IMR-90 (cell line): ENCODE data around the gene ZCWPW1. TPM values are rescaled to one million over a fixed set of nuclear protein-coding genes. Genes with fewer than 3 reads are reported as not detected.

Experiments
- ATAC-seq: fragments of 200-7000 bp; cut with Tn5 transposase; 2 replicates; pipeline ENCODE4 v1.9.1; 2020; ENCODE audit warnings: low read depth, mild to moderate bottlenecking, moderate library complexity
- BruUV-seq: library from RNA; stranded (reverse); fragments of 400-500 nt; replicated peaks from 2 replicates; lab custom pipeline; 2021; lab: Mats Ljungman, UMichigan
- CTCF ChIA-PET: fragments of 300-600 bp; formaldehyde crosslinking; extraction: SDS; loops from one replicate; lab custom pipeline; 2021; ENCODE audit warnings: antibody characterized with exemption; lab: Yijun Ruan, JAX
- POLR2A ChIA-PET: fragments of 300-600 bp; sonication (Branson Sonifier 250); formaldehyde crosslinking; loops from one replicate; lab custom pipeline; 2022; ENCODE audit warnings: antibody characterized with exemption; ENCODE audit not compliant: unreplicated experiment; lab: Charles Lee
- DNase-seq: peaks from one replicate; pipeline ENCODE4 v3.0.0; 2013
- H2AFZ ChIP-seq: replicated peaks from 2 replicates; pipeline ENCODE3; 2013; ENCODE audit warnings: low read length, mild to moderate bottlenecking; ENCODE audit not compliant: poor library complexity
- H2AK5ac ChIP-seq: 2 replicates; pipeline ENCODE4 v1.6.1; 2013; ENCODE audit warnings: low read depth, low read length, inconsistent platforms
- H2AK9ac ChIP-seq: replicated peaks from 2 replicates; pipeline ENCODE3; 2013; ENCODE audit warnings: mild to moderate bottlenecking, low read depth, low read length, moderate library complexity; ENCODE audit not compliant: poor library complexity
- H2BK120ac ChIP-seq: 2 replicates; pipeline ENCODE4 v1.6.1; 2013; ENCODE audit warnings: low read depth, low read length, inconsistent platforms
- H2BK15ac ChIP-seq: 3 replicates; pipeline ENCODE4 v1.6.1; 2013; ENCODE audit warnings: low read depth, low read length, inconsistent platforms
- H2BK20ac ChIP-seq: 2 replicates; pipeline ENCODE4 v1.6.1; 2013; ENCODE audit warnings: low read depth, mild to moderate bottlenecking, inconsistent platforms, low read length, moderate library complexity
- H2BK5ac ChIP-seq: 2 replicates; pipeline ENCODE4 v1.6.1; 2013; ENCODE audit warnings: mild to moderate bottlenecking, low read depth, low read length, inconsistent platforms; ENCODE audit not compliant: poor library complexity, severe bottlenecking
- H3K14ac ChIP-seq: replicated peaks from 2 replicates; pipeline ENCODE4 v1.6.1; 2013; ENCODE audit warnings: low read depth, low read length, inconsistent platforms
- H3K18ac ChIP-seq: 2 replicates; pipeline ENCODE4 v1.6.1; 2013; ENCODE audit warnings: low read depth, low read length, control low read depth
- H3K23ac ChIP-seq: 2 replicates; pipeline ENCODE4 v1.6.1; 2013; ENCODE audit warnings: low read depth, low read length, inconsistent platforms
- H3K27ac ChIP-seq: 2 replicates; pipeline ENCODE4 v1.5.1; 2013; ENCODE audit warnings: mild to moderate bottlenecking, control low read depth, low read length; ENCODE audit not compliant: insufficient read depth
- H3K27me3 ChIP-seq: 2 replicates; pipeline ENCODE4 v1.6.1; 2013; ENCODE audit warnings: low read length; ENCODE audit not compliant: control insufficient read depth, insufficient read depth
- H3K36me3 ChIP-seq: 2 replicates; pipeline ENCODE4 v1.6.1; 2013; ENCODE audit warnings: low read length, mixed read lengths; ENCODE audit not compliant: control insufficient read depth, insufficient read depth
- H3K4ac ChIP-seq: 2 replicates; pipeline ENCODE4 v1.6.1; 2013; ENCODE audit warnings: low read depth, low read length, inconsistent platforms
- H3K4me1 ChIP-seq: 2 replicates; pipeline ENCODE4 v1.6.1; 2013; ENCODE audit warnings: low read length, mixed read lengths; ENCODE audit not compliant: control insufficient read depth, insufficient read depth
- H3K4me2 ChIP-seq: 2 replicates; pipeline ENCODE4 v1.6.1; 2013; ENCODE audit warnings: low read depth, mild to moderate bottlenecking, control low read depth, low read length, moderate library complexity
- H3K4me3 ChIP-seq: 2 replicates; pipeline ENCODE4 v1.5.1; 2013; ENCODE audit warnings: low read depth, mild to moderate bottlenecking, control low read depth, low read length, moderate library complexity; ENCODE audit not compliant: insufficient read depth
- H3K56ac ChIP-seq: 2 replicates; pipeline ENCODE4 v1.6.1; 2013; ENCODE audit warnings: low read length, inconsistent platforms; ENCODE audit not compliant: insufficient read depth; ENCODE audit errors: extremely low read depth
- H3K79me1 ChIP-seq, 2 experiments: 2 replicates each; pipeline ENCODE4 v1.6.1; 2013; ENCODE audit warnings: low read length in 2 of 2, inconsistent platforms in 1 of 2, low read depth in 1 of 2
- H3K9ac ChIP-seq: 2 replicates; pipeline ENCODE4 v1.6.1; 2013; ENCODE audit warnings: low read depth, low read length, control low read depth
- H3K9me1 ChIP-seq: 2 replicates; pipeline ENCODE4 v1.6.1; 2013; ENCODE audit warnings: low read length, inconsistent platforms; ENCODE audit not compliant: insufficient read depth
- H3K9me3 ChIP-seq: 2 replicates; pipeline ENCODE4 v1.6.1; 2013; ENCODE audit warnings: low read length; ENCODE audit not compliant: control insufficient read depth, insufficient read depth
- H4K20me1 ChIP-seq: 2 replicates; pipeline ENCODE4 v1.6.1; 2013; ENCODE audit warnings: low read length, inconsistent platforms; ENCODE audit not compliant: insufficient read depth
- H4K5ac ChIP-seq: 2 replicates; pipeline ENCODE4 v1.6.1; 2013; ENCODE audit warnings: mild to moderate bottlenecking, low read depth, low read length, control low read depth
- H4K8ac ChIP-seq, 2 experiments: 2 replicates each; pipeline ENCODE4 v1.6.1; 2013; ENCODE audit warnings: low read depth in 2 of 2, low read length in 2 of 2, control low read depth in 1 of 2, inconsistent platforms in 1 of 2
- H4K91ac ChIP-seq: 2 replicates; pipeline ENCODE4 v1.6.1; 2013; ENCODE audit warnings: low read depth, low read length, inconsistent platforms; ENCODE audit not compliant: insufficient read depth
- BHLHE40 ChIP-seq: fragments of 150-350 bp; IDR thresholded peaks from 2 replicates; pipeline ENCODE4 v1.6.1; 2016; ENCODE audit warnings: mild to moderate bottlenecking, low read depth, low read length
- CEBPB ChIP-seq: IDR thresholded peaks from 2 replicates; pipeline ENCODE4 v1.6.1; 2012; ENCODE audit warnings: low read depth, low read length, improper control_type of control experiment
- CTCF ChIP-seq: conservative IDR thresholded peaks from 2 replicates; pipeline ENCODE4 v1.5.1; 2012; ENCODE audit warnings: mild to moderate bottlenecking, low read depth, low read length, improper control_type of control experiment
- ELK1 ChIP-seq: fragments of 150-350 bp; IDR thresholded peaks from 2 replicates; pipeline ENCODE4 v1.6.1; 2016; ENCODE audit warnings: low read depth, mild to moderate bottlenecking, low read length, moderate library complexity, borderline replicate concordance
- FOS ChIP-seq: fragments of 150-350 bp; IDR thresholded peaks from 2 replicates; pipeline ENCODE4 v1.6.1; 2016; ENCODE audit warnings: low read depth, low read length
- MAZ ChIP-seq: IDR thresholded peaks from 2 replicates; pipeline ENCODE4 v1.6.1; 2012; ENCODE audit warnings: low read depth, mild to moderate bottlenecking, low read length, improper control_type of control experiment, moderate library complexity, borderline replicate concordance
- MXI1 ChIP-seq: IDR thresholded peaks from 2 replicates; pipeline ENCODE4 v1.6.1; 2012; ENCODE audit warnings: low read depth, mild to moderate bottlenecking, low read length, moderate library complexity, borderline replicate concordance
- POLR2A ChIP-seq: IDR thresholded peaks from 2 replicates; pipeline ENCODE4 v1.6.1; 2012; ENCODE audit warnings: mild to moderate bottlenecking, low read depth, low read length
- RAD21 ChIP-seq: IDR thresholded peaks from 2 replicates; pipeline ENCODE4 v1.6.1; 2012; ENCODE audit warnings: low read length, improper control_type of control experiment
- RCOR1 ChIP-seq: IDR thresholded peaks from 2 replicates; pipeline ENCODE4 v1.6.1; 2012; ENCODE audit warnings: mild to moderate bottlenecking, low read length, improper control_type of control experiment; ENCODE audit not compliant: insufficient replicate concordance
- RFX5 ChIP-seq: IDR thresholded peaks from 2 replicates; pipeline ENCODE4 v1.8.0; 2012; ENCODE audit warnings: low read depth, mild to moderate bottlenecking, low read length, moderate library complexity
- SMC3 ChIP-seq: fragments of 150-350 bp; IDR thresholded peaks from 2 replicates; pipeline ENCODE4 v1.6.1; 2016; ENCODE audit warnings: low read depth, mild to moderate bottlenecking, antibody characterized with exemption, low read length, moderate library complexity
- WGBS, 2 experiments: methylation state at CpG; one replicate each; pipeline versions ENCODE4 v1.1.5 to v1.1.7; 2013; ENCODE audit warnings: missing lambda C conversion rate in 2 of 2; ENCODE audit not compliant: insufficient read length in 1 of 2; ENCODE audit errors: extremely low coverage in 2 of 2; 5-methylcytosine and 5-hydroxymethylcytosine counted together
- dilution Hi-C: fragments of 300-500 bp; cut with HindIII; formaldehyde crosslinking; loops from one replicate; pipeline ENCODE4 v1.14.3; 2018; ENCODE audit warnings: low sequenced_read_pairs; ENCODE audit not compliant: unreplicated experiment
- in situ Hi-C: fragments of 300-500 bp; cut with MboI; formaldehyde crosslinking; loops from 3 replicates; pipeline ENCODE4 v1.14.3; 2019; ENCODE audit warnings: low sequenced_read_pairs, inconsistent platforms, mixed read lengths
- intact Hi-C: fragments of 100-400 bp; cut with micrococcal nuclease; formaldehyde crosslinking; loops from 2 replicates; pipeline ENCODE4 v1.10.0; 2022
- polyA plus RNA-seq, 3 experiments: library from polyadenylated mRNA; depleted of rRNA; stranded (reverse); fragments of >200 nt; gene quantifications; 2 replicates each; pipeline ENCODE4 v1.2.3, GENCODE V29; 2012; ENCODE audit warnings: low replicate concordance in 1 of 3
- total RNA-seq: library from RNA; depleted of rRNA; stranded (reverse); fragments of >200 nt; gene quantifications from 2 replicates; pipeline ENCODE4 v1.2.3, GENCODE V29; 2012
- TF ChIP-seq, protein P1 (sequence below): fragments of 150-350 bp; IDR thresholded peaks from 2 replicates; pipeline ENCODE4 v1.6.1; 2017; ENCODE audit warnings: mild to moderate bottlenecking, antibody characterized with exemption, low read length, low read depth

Gene ZCWPW1
- total and polyA plus RNA-seq, 2 of the 4 experiments (the other 2 are of a cell fraction), result 0.72 to 1.3 TPM

- Histone ChIP-seq H2BK5ac (peak overlapping the region; percentile 96), H2AK5ac (peak overlapping the region; percentile 67; the same call in 1 of the 2 replicates)
- ATAC-seq, result no peak
These were observed 2.2 kb upstream of the ZCWPW1 start for GRCh38 chr7:100430493-100431285.

More at GRCh38 chr7:100430493-100431285, 2.2 kb upstream of the ZCWPW1 start:
- Histone ChIP-seq H2AK9ac (peak overlapping the region; percentile 77), H2BK120ac (no peak overlapping the region), H3K4me1 (peaks cover 8% of the 10 kb centered on the region; the same call in 1 of the 2 replicates), H3K4ac (peak overlapping the region; percentile 85), H3K9me3 (no peaks in the 10 kb centered on the region), H4K91ac (peak overlapping the region; percentile 55), H2BK20ac (no peak overlapping the region), H3K18ac (peak overlapping the region; percentile 3; the same call in 1 of the 2 replicates), H3K27me3 (no peaks in the 10 kb centered on the region), H3K9me1 (peaks cover 13% of the 10 kb centered on the region), H4K5ac (peak overlapping the region; percentile 14; the same call in 1 of the 2 replicates), H3K4me3 (peak overlapping the region; percentile 63), H3K4me2 (peak overlapping the region; percentile 77), H3K14ac (peak overlapping the region; percentile 71), H3K27ac (peak overlapping the region; percentile 97), H4K20me1 (peaks cover 13% of the 10 kb centered on the region), H3K79me1 (peaks cover 15 to 55% of the 10 kb centered on the region in 2 experiments), H3K9ac (peak overlapping the region; percentile 76), H3K23ac (peak overlapping the region; percentile 69), H4K8ac (peak overlapping the region; percentile 18 to 80; a peak in 3 of 4 replicates), H3K36me3 (peaks cover 28% of the 10 kb centered on the region), H3K56ac (peak overlapping the region; percentile 78), H2BK15ac (0 out of 3 replicates have a peak overlapping the region, but pooled peaks have one; percentile 54), H2AFZ (peak overlapping the region; percentile 85)
- ChIA-PET POLR2A (no interaction called here), CTCF (no interaction called here)
- peak; percentile 27 for DNase-seq
- TSS peak; percentile 29 for BruUV-seq
- TF ChIP-seq MAZ (no peak), ELK1 (no peak), POLR2A (no peak; the same call in 1 of the 2 replicates), CEBPB (no peak), FOS (no peak), RAD21 (no peak), SMC3 (no peak), BHLHE40 (no peak), RCOR1 (no peak), RFX5 (no peak), CTCF (no peak), MXI1 (no peak)
- TF ChIP-seq, protein P1, sequence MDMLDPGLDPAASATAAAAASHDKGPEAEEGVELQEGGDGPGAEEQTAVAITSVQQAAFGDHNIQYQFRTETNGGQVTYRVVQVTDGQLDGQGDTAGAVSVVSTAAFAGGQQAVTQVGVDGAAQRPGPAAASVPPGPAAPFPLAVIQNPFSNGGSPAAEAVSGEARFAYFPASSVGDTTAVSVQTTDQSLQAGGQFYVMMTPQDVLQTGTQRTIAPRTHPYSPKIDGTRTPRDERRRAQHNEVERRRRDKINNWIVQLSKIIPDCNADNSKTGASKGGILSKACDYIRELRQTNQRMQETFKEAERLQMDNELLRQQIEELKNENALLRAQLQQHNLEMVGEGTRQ, result no peak
- dilution Hi-C loops (no loop called here), intact Hi-C loops (no loop called here), in situ Hi-C loops (loop anchor here (25.0 kb wide), 1 partner anchor 682 kb away; no protein-coding TSS in a partner anchor)
- 18% methylated on average over 10 of the region's 31 CpGs; no CpG with 5 or more reads in 1 of the 2 experiments for WGBS, 2 experiments
